ENCODE results near the gene ARHGAP23. TPM values are rescaled to one million over a fixed set of nuclear protein-coding genes. Genes with fewer than 3 reads are reported as not detected.

The ARHGAP23 gene
- total RNA-seq, 1 donor from 2014 or later, result 67.5 TPM

- no peak for ATAC-seq
- peak; percentile 21 for DNase-seq (ENCODE audit: missing footprints)
- intact Hi-C loops (cut with DNase I), result loop anchor here (1.0 kb wide), 1 partner anchor 9 kb away; no protein-coding TSS in a partner anchor
These were observed 27.1 kb downstream of the ARHGAP23 start for GRCh38 chr17:38455288-38455915.

- intact Hi-C loops (cut with DNase I), result no loop called here
- ATAC-seq (no peak), DNase-seq (ENCODE audit: missing footprints) (peak; percentile 28)
These were observed 28.0 kb downstream of the ARHGAP23 start for GRCh38 chr17:38456031-38456815.

GRCh38 chr17:38457577-38458371 is 29.5 kb downstream of the ARHGAP23 start:
- ATAC-seq, result no peak
- intact Hi-C loops (cut with DNase I), result no loop called here
- peak; percentile 5 for DNase-seq (ENCODE audit: missing footprints)

- no peak for ATAC-seq
- intact Hi-C loops (cut with DNase I), result no loop called here
- no peak for DNase-seq (ENCODE audit: missing footprints)
These were observed 30.3 kb downstream of the ARHGAP23 start for GRCh38 chr17:38458521-38458920.

GRCh38 chr17:38459567-38459966 is 31.3 kb downstream of the ARHGAP23 start:
- ATAC-seq, result peak; percentile 27

GRCh38 chr17:38460082-38460715 is 31.9 kb downstream of the ARHGAP23 start:
- DNase-seq (ENCODE audit: missing footprints), result peak; percentile 44
- intact Hi-C loops (cut with DNase I), result loop anchor here (5.0 kb wide), 1 partner anchor 33 kb away; the partner anchor contains the start of gene ARHGAP23
- no peak for ATAC-seq

More at GRCh38 chr17:38459567-38459966, 31.3 kb downstream of the ARHGAP23 start:
- peak; percentile 67 for DNase-seq (ENCODE audit: missing footprints)
- intact Hi-C loops (cut with DNase I), result no loop called here

GRCh38 chr17:38460716-38461630 is 32.7 kb downstream of the ARHGAP23 start:
- DNase-seq (ENCODE audit: missing footprints), result peak; percentile 54
- no peak for ATAC-seq
- intact Hi-C loops (cut with DNase I), result loop anchor here (5.0 kb wide), 1 partner anchor 34 kb away; the partner anchor contains the start of gene ARHGAP23

- DNase-seq (ENCODE audit: missing footprints) (no peak), ATAC-seq (no peak)
- intact Hi-C loops (cut with DNase I), result loop anchor here (5.0 kb wide), 1 partner anchor 34 kb away; the partner anchor contains the start of gene ARHGAP23
These were observed 33.4 kb downstream of the ARHGAP23 start for GRCh38 chr17:38461683-38462082.

GRCh38 chr17:38463451-38463858 is 35.2 kb downstream of the ARHGAP23 start:
- DNase-seq (ENCODE audit: missing footprints), result no peak
- ATAC-seq, result peak; percentile 50
- intact Hi-C loops (cut with DNase I), result loop anchor here (5.0 kb wide), 1 partner anchor 36 kb away; the partner anchor contains the start of gene ARHGAP23

- intact Hi-C loops (cut with DNase I), result loop anchor here (1.0 to 5.0 kb wide), 2 partner anchors 9 to 37 kb away; partner anchors contain the start of gene ARHGAP23
- DNase-seq (ENCODE audit: missing footprints) (peak; percentile 83), ATAC-seq (peak; percentile 49)
These were observed 36.0 kb downstream of the ARHGAP23 start for GRCh38 chr17:38464251-38464722.

- DNase-seq (ENCODE audit: missing footprints) (peak; percentile 91), ATAC-seq (peak; percentile 83)
- intact Hi-C loops (cut with DNase I), result loop anchor here (1.0 to 5.0 kb wide), 2 partner anchors 10 to 38 kb away; partner anchors contain the start of gene ARHGAP23
These were observed 36.6 kb downstream of the ARHGAP23 start for GRCh38 chr17:38464723-38465390.

GRCh38 chr17:38465391-38466345 is 37.4 kb downstream of the ARHGAP23 start:
- DNase-seq (ENCODE audit: missing footprints) (peak; percentile 80), ATAC-seq (peak; percentile 74)
- intact Hi-C loops (cut with DNase I), result loop anchor here (2.0 kb wide), 1 partner anchor 15 kb away; no protein-coding TSS in a partner anchor

GRCh38 chr17:38466346-38467315 is 38.4 kb downstream of the ARHGAP23 start:
- ATAC-seq, result no peak

GRCh38 chr17:38467491-38467890 is 39.2 kb downstream of the ARHGAP23 start:
- no peak for ATAC-seq
- DNase-seq (ENCODE audit: missing footprints), result no peak
- intact Hi-C loops (cut with DNase I), result loop anchor here (2.0 kb wide), 1 partner anchor 17 kb away; no protein-coding TSS in a partner anchor

More at GRCh38 chr17:38466346-38467315, 38.4 kb downstream of the ARHGAP23 start:
- intact Hi-C loops (cut with DNase I), result loop anchor here (2.0 kb wide), 1 partner anchor 16 kb away; no protein-coding TSS in a partner anchor
- DNase-seq (ENCODE audit: missing footprints), result no peak
